Neural cell (in vitro differentiated cells): ENCODE data around the gene PLAGL1. TPM values are rescaled to one million over a fixed set of nuclear protein-coding genes. Genes with fewer than 3 reads are reported as not detected.

Experiments
- H2AFZ ChIP-seq: fragments of 200-600, 300-800 bp; sonication (generic), shearing (Covaris generic); 2 replicates; pipeline ENCODE4 v1.6.0; 2014; ENCODE audit warnings: low read depth, mild to moderate bottlenecking, antibody characterized with exemption, low read length, moderate library complexity
- H3F3A ChIP-seq: fragments of 200-600 bp; shearing (Covaris generic); 2 replicates; pipeline ENCODE4 v1.6.1; 2016; ENCODE audit warnings: mild to moderate bottlenecking, moderate library complexity, mixed read lengths, antibody characterized with exemption, low read length; ENCODE audit not compliant: insufficient read depth, poor library complexity, severe bottlenecking
- H3K27ac ChIP-seq: fragments of 200-600, 300-800 bp; sonication (generic), shearing (Covaris generic); 2 replicates; pipeline ENCODE4 v1.5.1; 2014; ENCODE audit warnings: mild to moderate bottlenecking, low read length, moderate library complexity
- H3K27me3 ChIP-seq: fragments of 300-800, 200-600 bp; sonication (generic), shearing (Covaris generic); 2 replicates; pipeline ENCODE4 v1.6.0; 2014; ENCODE audit warnings: mild to moderate bottlenecking, low read depth, low read length, moderate library complexity; ENCODE audit not compliant: insufficient read depth
- H3K36me3 ChIP-seq: fragments of 300-800, 200-600 bp; sonication (generic), shearing (Covaris generic); 2 replicates; pipeline ENCODE4 v1.5.1; 2014; ENCODE audit warnings: mild to moderate bottlenecking, antibody characterized with exemption, low read length, moderate library complexity; ENCODE audit not compliant: insufficient read depth
- H3K4me2 ChIP-seq: fragments of 300-800, 200-600 bp; sonication (generic), shearing (Covaris generic); 2 replicates; pipeline ENCODE4 v1.6.0; 2014; ENCODE audit warnings: mild to moderate bottlenecking, low read length
- H3K4me3 ChIP-seq: fragments of 300-800, 200-600 bp; sonication (generic), shearing (Covaris generic); 2 replicates; pipeline ENCODE4 v1.5.1; 2014; ENCODE audit warnings: mild to moderate bottlenecking, low read length, moderate library complexity
- H3K79me2 ChIP-seq: fragments of 200-600 bp; shearing (Covaris generic); replicated peaks from 2 replicates; pipeline ENCODE4 v1.6.0; 2014; ENCODE audit warnings: mild to moderate bottlenecking, low read length, moderate library complexity; ENCODE audit not compliant: insufficient read depth
- H3K9ac ChIP-seq: fragments of 300-800, 200-600 bp; sonication (generic), shearing (Covaris generic); 2 replicates; pipeline ENCODE4 v1.6.1; 2016; ENCODE audit warnings: mild to moderate bottlenecking, low read length, mixed read lengths
- H3K9me2 ChIP-seq: fragments of 200-600 bp; shearing (Covaris generic); 2 replicates; pipeline ENCODE4 v1.6.1; 2016; ENCODE audit warnings: mild to moderate bottlenecking, low read length, mixed read lengths; ENCODE audit not compliant: insufficient read depth
- H3K9me3 ChIP-seq: fragments of 200-600, 300-800 bp; sonication (generic), shearing (Covaris generic); 2 replicates; pipeline ENCODE4 v1.6.1; 2016; ENCODE audit warnings: mild to moderate bottlenecking, mixed run types, low read length, moderate library complexity, mixed read lengths
- H4K20me1 ChIP-seq: fragments of 200-600 bp; shearing (Covaris generic); 2 replicates; pipeline ENCODE4 v1.6.1; 2016; ENCODE audit warnings: mild to moderate bottlenecking, mixed run types; ENCODE audit not compliant: insufficient read depth
- EP300 ChIP-seq: fragments of 450-650 bp; conservative IDR thresholded peaks from 2 replicates; pipeline ENCODE4 v1.6.1; 2014; ENCODE audit warnings: antibody characterized with exemption, mild to moderate bottlenecking, moderate library complexity; ENCODE audit not compliant: poor library complexity, severe bottlenecking
- EZH2 ChIP-seq: fragments of 200-600, 300-800 bp; shearing (Covaris generic), sonication (generic); IDR thresholded peaks from 2 replicates; pipeline ENCODE4 v1.6.1; 2014; ENCODE audit warnings: antibody characterized with exemption, low read length, borderline replicate concordance, mild to moderate bottlenecking; ENCODE audit not compliant: insufficient read depth, poor library complexity, severe bottlenecking
- MXI1 ChIP-seq: fragments of 450-650 bp; conservative IDR thresholded peaks from 2 replicates; pipeline ENCODE4 v1.6.1; 2014; ENCODE audit warnings: antibody characterized with exemption, mild to moderate bottlenecking; ENCODE audit not compliant: poor library complexity, severe bottlenecking
- POLR2AphosphoS5 ChIP-seq: IDR thresholded peaks from 2 replicates; pipeline ENCODE4 v1.6.1; 2012
- RAD21 ChIP-seq: fragments of 450-650 bp; conservative IDR thresholded peaks from 2 replicates; pipeline ENCODE4 v1.6.1; 2014; ENCODE audit warnings: antibody characterized with exemption, mild to moderate bottlenecking, moderate library complexity
- SMC3 ChIP-seq: fragments of 450-650 bp; conservative IDR thresholded peaks from 2 replicates; pipeline ENCODE4 v1.6.1; 2014; ENCODE audit warnings: antibody characterized with exemption, mild to moderate bottlenecking, moderate library complexity; ENCODE audit not compliant: poor library complexity
- TAF1 ChIP-seq: IDR thresholded peaks from 2 replicates; pipeline ENCODE4 v1.6.1; 2012; ENCODE audit warnings: low read depth
- polyA plus RNA-seq: library from polyadenylated mRNA; depleted of rRNA; stranded (reverse); fragments of >200 nt; gene quantifications from 2 replicates; pipeline ENCODE4 v1.2.3, GENCODE V29; 2014
- TF ChIP-seq, protein P1 (sequence below): IDR thresholded peaks from 2 replicates; pipeline ENCODE4 v1.6.1; 2012; ENCODE audit warnings: borderline replicate concordance
- TF ChIP-seq, protein P2 (sequence below): fragments of 450-650 bp; IDR thresholded peaks from 2 replicates; pipeline ENCODE4 v1.5.1; 2014; ENCODE audit warnings: antibody characterized with exemption, mild to moderate bottlenecking, moderate library complexity; ENCODE audit not compliant: poor library complexity, severe bottlenecking

The PLAGL1 gene
- polyA plus RNA-seq, 1 donor from 2014 or later = 22.3 TPM

DNA sequence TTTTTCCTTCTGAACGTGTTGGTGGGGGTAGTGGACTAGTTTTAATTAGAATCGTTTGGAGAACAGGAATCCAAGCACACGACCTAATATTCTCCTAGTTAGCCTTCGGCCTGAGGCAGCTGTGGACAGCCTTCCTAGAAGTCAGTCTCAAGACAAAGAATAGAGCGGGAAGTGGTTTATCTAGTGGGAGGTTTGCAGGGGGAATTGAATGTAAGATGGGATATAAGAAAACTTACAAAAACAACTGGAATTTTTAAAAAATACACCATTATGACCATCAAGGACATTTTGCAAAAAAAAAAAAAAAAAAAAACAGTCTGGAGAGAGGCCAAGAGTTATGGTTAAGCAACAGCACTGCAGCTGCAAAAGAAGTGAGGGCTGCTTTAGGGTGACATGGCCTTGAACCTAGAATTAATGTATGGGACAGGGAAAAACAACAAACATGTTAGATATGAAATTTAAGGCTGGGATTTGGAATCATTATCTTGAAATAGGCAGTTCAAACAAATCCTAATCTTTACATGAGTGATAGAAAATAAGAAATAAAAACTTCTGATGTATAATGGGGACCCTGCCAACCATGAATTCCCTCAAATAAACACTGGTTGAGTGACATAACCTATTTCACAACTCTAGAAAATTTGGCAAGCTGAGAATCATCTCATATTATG lies 40.2 kb downstream of the PLAGL1 start:
- Histone ChIP-seq H3K27ac (no peak overlapping the region), H3K27me3 (peaks cover 19% of the 10 kb centered on the region), H3K36me3 (no peaks in the 10 kb centered on the region), H3K4me2 (no peak overlapping the region), H3K9me2 (no peaks in the 10 kb centered on the region), H2AFZ (no peak overlapping the region), H4K20me1 (no peaks in the 10 kb centered on the region), H3K4me3 (no peak overlapping the region), H3K79me2 (no peaks in the 10 kb centered on the region), H3F3A (no peaks in the 10 kb centered on the region), H3K9me3 (no peaks in the 10 kb centered on the region), H3K9ac (no peak overlapping the region)
- TF ChIP-seq TAF1 (no peak), POLR2AphosphoS5 (no peak), RAD21 (no peak), MXI1 (no peak), EP300 (no peak), SMC3 (no peak), EZH2 (no peak)
- TF ChIP-seq, protein P1, sequence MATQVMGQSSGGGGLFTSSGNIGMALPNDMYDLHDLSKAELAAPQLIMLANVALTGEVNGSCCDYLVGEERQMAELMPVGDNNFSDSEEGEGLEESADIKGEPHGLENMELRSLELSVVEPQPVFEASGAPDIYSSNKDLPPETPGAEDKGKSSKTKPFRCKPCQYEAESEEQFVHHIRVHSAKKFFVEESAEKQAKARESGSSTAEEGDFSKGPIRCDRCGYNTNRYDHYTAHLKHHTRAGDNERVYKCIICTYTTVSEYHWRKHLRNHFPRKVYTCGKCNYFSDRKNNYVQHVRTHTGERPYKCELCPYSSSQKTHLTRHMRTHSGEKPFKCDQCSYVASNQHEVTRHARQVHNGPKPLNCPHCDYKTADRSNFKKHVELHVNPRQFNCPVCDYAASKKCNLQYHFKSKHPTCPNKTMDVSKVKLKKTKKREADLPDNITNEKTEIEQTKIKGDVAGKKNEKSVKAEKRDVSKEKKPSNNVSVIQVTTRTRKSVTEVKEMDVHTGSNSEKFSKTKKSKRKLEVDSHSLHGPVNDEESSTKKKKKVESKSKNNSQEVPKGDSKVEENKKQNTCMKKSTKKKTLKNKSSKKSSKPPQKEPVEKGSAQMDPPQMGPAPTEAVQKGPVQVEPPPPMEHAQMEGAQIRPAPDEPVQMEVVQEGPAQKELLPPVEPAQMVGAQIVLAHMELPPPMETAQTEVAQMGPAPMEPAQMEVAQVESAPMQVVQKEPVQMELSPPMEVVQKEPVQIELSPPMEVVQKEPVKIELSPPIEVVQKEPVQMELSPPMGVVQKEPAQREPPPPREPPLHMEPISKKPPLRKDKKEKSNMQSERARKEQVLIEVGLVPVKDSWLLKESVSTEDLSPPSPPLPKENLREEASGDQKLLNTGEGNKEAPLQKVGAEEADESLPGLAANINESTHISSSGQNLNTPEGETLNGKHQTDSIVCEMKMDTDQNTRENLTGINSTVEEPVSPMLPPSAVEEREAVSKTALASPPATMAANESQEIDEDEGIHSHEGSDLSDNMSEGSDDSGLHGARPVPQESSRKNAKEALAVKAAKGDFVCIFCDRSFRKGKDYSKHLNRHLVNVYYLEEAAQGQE = no peak
- TF ChIP-seq, protein P2, sequence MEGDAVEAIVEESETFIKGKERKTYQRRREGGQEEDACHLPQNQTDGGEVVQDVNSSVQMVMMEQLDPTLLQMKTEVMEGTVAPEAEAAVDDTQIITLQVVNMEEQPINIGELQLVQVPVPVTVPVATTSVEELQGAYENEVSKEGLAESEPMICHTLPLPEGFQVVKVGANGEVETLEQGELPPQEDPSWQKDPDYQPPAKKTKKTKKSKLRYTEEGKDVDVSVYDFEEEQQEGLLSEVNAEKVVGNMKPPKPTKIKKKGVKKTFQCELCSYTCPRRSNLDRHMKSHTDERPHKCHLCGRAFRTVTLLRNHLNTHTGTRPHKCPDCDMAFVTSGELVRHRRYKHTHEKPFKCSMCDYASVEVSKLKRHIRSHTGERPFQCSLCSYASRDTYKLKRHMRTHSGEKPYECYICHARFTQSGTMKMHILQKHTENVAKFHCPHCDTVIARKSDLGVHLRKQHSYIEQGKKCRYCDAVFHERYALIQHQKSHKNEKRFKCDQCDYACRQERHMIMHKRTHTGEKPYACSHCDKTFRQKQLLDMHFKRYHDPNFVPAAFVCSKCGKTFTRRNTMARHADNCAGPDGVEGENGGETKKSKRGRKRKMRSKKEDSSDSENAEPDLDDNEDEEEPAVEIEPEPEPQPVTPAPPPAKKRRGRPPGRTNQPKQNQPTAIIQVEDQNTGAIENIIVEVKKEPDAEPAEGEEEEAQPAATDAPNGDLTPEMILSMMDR = no peak

DNA sequence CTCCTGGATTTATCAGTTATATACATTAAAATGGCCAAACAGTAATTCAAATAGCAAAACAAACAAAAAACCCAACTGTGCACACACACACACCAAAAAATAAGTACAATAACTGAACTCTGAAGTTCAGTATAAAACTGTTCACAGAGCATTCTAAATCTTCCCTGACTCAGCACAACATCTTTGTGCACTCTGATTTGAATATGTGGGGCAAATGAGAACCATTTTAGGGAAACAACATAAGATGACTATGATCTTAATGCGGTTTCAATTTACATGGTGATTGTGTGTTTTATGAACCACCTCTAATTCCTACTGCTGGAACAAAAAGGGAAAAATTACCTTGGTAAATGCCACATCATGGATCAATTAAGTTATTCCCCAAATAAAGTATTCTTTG lies 41.7 kb downstream of the PLAGL1 start:
- no peaks in the 10 kb centered on the region for H4K20me1 ChIP-seq
- no peak overlapping the region for H2AFZ ChIP-seq
- no peaks in the 10 kb centered on the region for H3K36me3 ChIP-seq
- no peaks in the 10 kb centered on the region for H3F3A ChIP-seq
- no peaks in the 10 kb centered on the region for H3K9me2 ChIP-seq
- TF ChIP-seq, protein P2 = no peak
- TF ChIP-seq EZH2 (no peak), SMC3 (no peak), MXI1 (no peak), RAD21 (no peak), EP300 (no peak), TAF1 (no peak), POLR2AphosphoS5 (no peak)
- TF ChIP-seq, protein P1 = no peak
- no peak overlapping the region for H3K27ac ChIP-seq
- H3K79me2 ChIP-seq = no peaks in the 10 kb centered on the region
- no peak overlapping the region for H3K4me3 ChIP-seq
- H3K4me2 ChIP-seq = no peak overlapping the region
- H3K27me3 ChIP-seq = peaks cover 11% of the 10 kb centered on the region
- no peak overlapping the region for H3K9ac ChIP-seq
- no peaks in the 10 kb centered on the region for H3K9me3 ChIP-seq
